Heart left ventricle (tissue), 13 donors: ENCODE data around the gene IFT122.

ENCODE experiments used
- CTCF ChIP-seq, 12 donors: fragments of 200-600 bp; sonication (generic) in 4 of 12; IDR thresholded peaks; one replicate each; pipeline versions ENCODE4 v1.5.0 to v1.8.0; 2018 to 2022; ENCODE audit warnings: antibody characterized with exemption in 12 of 12, mild to moderate bottlenecking in 5 of 12
- POLR2A ChIP-seq, 2 donors: fragments of 450-650 bp; IDR thresholded peaks; one replicate each; pipeline ENCODE4 v1.6.1; 2017; ENCODE audit warnings: antibody characterized with exemption in 2 of 2, mild to moderate bottlenecking in 2 of 2, moderate library complexity in 2 of 2
- donor health status: ischemic (EF 13 %, LVEDD 7.1; RV severe dilation, severe dysfunction).
- donor health status: DM: no; HTN: yes; CAD: no.
- donor health status: DM: no; HTN: no; CAD: no.
- donor health status: ischemic (EF 25% LVEDD 6.9; RV normal size, moderate dysfunction).
- donor health status: ischemic (EF 25% LVEDD 5.7; RV mildly dilated, moderate dysfunction).
- donor health status: ischemic (EF 35%, LVEDD 5.7; RV mildly dilated, moderate dysfunction).
- donor health status: nonischemic (EF 11% LVEDD 7.7; RV severe dilation, severe dysfunction).
- donor health status: DM: yes; HTN: yes; CAD: no.
- donor health status: PGD.
- donor health status: ischemic (EF 29% LVEDD 5.4; RV normal size, mild dysfunction).
- donor health status: nonischemic (EF 23%, LVEDD 6.1; RV moderate dilation, normal function).

- no peak for TF ChIP-seq CTCF (IDR thresholded peaks at IDR 0.05)
- no peak for TF ChIP-seq POLR2A (IDR thresholded peaks at IDR 0.05)
Measured at GRCh38 chr3:129463716-129464115, 23.7 kb downstream of the IFT122 start.
